NK-92 treated with Interleukin-12 subunit alpha and Interleukin-12 subunit beta, amount 100 ng/mL, for 24 hours (cell line): ENCODE data around the gene ARMC7.
"Not testable (repeated sequence)": the region's sequence is repeated elsewhere in the genome, so short reads cannot be mapped to it uniquely, and the experiment has no call there.

Experiments used
- DNase-seq: peaks from one replicate; lab custom pipeline; 2025; lab: John Stamatoyannopoulos, UW

Gene ARMC7

DNA sequence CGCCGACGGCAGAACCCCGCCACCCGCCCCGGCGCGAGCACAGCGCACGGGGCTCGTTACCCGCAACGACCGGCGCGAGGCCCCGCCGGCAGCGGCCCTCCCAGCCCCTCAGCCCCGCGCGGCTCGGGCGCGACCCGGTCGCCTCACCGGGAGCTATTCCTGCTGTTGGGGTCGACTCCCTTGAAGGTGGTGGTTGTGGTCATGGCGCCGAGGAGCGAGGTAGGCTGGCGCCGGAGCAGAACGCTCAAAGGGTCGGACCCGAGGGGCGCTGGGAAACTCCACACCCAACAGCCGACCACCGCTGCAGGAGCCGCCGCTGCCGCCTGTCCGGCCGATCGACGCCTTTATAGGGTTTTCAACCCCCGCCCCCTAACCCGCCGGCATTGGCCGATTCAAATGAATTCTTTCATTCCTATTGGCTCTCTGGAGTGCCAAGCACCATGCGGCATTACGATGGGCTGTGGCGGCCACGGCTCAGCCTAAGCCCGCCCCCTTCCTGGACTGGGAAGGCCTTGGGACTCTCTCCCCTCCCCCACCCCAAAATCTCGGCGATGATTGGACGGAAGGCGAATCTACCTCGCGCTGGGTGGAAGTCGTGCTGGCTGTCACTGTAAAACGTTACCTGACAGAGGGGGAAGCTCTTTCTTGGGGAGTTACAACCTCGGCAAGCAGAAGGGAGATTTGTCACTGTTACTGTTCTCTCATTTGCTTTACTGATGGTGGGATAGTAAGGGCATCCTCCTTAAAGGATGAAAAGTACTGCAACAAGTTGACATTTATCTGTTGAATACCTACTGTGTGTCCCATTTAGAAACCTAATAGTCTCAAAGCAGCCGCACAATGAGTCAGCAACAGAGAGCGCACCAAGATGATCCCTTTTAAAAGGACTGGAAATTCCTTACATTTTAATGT lies 44.7 kb downstream of the ARMC7 start, which contains the start of gene JPT1:
Gene JPT1 (minus strand): TSS at position 318 of the 912 bp plus-strand sequence. CDS start 115 bp downstream, at position 203.
- peak; percentile 96 for DNase-seq

DNA sequence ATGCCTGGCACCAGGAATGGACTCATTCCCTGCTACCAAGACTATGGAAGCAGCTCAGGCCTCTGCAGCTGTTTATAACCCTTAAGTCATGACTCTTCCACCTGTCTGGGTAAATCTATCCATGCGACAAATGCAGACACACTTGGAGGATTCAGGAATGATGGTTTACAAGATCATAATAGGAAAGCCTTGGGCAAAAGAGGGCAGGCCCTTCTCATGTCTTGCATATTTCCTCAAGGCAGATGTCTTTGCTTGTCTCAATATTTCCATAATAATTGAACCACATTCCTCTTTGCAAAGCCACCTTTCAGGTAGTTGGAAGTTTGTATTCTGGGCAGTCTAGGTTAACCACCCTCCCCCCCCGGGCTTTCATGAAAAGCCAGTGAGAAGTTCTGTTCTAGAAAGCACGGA lies 45.4 kb downstream of the ARMC7 start:
- DNase-seq, result no peak

- not testable (repeated sequence) for DNase-seq
Measured at GRCh38 chr17:75158480-75158879, 48.7 kb downstream of the ARMC7 start.

GRCh38 chr17:75159196-75160031 lies 49.6 kb downstream of the ARMC7 start:
- no peak for DNase-seq

DNA sequence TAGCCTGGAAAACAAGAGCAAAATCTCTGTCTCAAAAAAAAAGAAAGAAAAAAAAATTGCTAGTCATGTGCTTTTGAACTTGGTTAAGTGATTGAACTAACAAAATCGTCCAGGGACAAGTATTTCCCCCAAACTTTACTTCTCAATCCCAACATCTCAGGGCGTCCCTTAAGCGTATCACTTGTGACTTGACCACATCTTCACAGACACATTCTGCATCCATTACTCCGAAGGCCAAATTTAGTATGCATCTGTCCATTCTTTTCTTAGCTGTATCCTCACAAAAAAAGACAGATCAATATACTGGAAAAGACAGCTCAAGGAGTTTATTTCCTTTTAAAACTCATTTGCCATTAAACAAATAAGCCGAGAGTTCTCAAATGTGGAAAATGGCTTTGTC lies 50.4 kb downstream of the ARMC7 start:
- DNase-seq, result no peak

- no peak for DNase-seq
Measured at GRCh38 chr17:75163074-75163473, 53.3 kb downstream of the ARMC7 start.

GRCh38 chr17:75164606-75165005 lies 54.8 kb downstream of the ARMC7 start:
- not testable (repeated sequence) for DNase-seq

- no peak for DNase-seq
Measured at GRCh38 chr17:75168998-75169397, 59.2 kb downstream of the ARMC7 start.

- DNase-seq, result no peak
Measured at GRCh38 chr17:75173526-75173925, 63.8 kb downstream of the ARMC7 start.

DNA sequence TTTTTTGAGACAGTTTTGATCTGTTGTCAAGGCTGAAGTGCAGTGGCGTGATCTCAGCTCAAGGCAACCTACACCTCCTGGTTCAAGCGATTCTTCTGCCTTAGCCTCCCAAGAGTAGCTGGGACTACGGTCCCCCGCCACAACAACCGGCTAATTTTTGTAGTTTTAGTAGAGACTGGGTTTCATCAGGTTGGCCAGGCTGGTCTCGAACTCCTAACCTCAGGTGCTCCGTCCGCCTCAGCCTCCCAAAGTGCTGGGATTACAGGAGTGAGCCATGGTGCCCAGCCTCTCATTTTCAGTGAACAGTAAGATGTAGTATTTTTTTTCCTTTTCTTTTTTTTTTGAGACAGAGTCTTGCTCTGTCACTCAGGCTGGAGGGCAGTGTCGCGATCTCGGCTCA lies 65.2 kb downstream of the ARMC7 start:
- DNase-seq, result no peak

DNA sequence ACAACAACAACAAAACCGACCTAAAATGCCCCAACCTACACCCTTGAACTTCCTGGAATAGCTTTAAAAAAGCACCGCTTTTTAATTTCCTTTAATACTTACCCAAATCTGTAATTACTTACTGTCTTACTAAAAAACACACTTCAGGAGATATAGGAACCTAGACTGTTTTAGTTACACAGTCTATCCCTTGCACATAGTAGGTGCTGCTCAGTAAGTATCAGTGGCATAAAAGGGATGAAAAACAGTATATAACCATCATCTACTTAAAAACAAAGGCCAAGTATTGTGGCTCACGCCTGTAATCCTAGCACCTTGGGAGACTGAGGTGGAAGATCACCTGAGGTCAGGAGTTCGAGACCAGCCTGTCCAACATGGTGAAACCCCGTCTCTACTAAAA lies 66.9 kb downstream of the ARMC7 start:
- no peak for DNase-seq

- DNase-seq, result peak; percentile 33
Measured at GRCh38 chr17:75178453-75178852, 68.7 kb downstream of the ARMC7 start.
